HG03196 (cell line): Measurements from ENCODE around the gene WDFY4.

Experiments used
- ATAC-seq: cut with Tn5 transposase; IDR thresholded peaks from one replicate; pipeline ENCODE4 v1.9.1; 2021; ENCODE audit not compliant: unreplicated experiment

Gene WDFY4

DNA sequence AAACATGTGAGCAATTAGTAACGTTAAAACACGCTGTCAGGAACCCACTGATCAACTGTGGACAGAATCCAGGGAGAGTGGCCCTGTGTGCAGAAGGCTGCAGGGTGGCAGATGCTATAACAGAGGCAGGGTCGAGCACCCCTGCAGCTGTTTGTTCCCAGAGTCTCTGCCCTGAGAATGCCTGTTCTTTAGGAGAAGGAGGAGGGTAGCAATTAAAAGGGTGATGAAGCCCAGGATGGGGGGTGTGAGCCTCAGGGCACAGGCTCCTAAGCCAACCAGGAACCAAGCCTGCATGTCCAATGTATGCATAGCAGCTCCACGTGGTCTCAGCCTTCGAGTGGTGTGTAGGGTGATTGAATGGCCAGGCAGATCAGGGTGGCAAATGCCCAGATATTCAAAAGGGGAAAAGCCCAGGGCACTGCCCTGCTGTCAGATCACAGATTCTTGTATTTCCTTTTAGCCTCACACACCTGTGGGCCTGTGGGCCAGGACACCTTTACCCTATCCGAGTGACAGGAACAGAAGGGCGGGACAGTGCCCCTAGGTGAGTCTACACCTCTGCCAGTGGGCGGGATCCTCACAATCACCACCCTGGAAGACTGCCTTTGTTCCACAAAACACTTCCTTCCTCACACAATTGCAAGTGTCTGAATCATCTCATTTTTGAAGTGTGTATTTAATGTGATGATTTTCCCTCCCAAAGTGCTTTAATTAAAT, 7.3 kb downstream of the WDFY4 start:
- no peak for ATAC-seq

DNA sequence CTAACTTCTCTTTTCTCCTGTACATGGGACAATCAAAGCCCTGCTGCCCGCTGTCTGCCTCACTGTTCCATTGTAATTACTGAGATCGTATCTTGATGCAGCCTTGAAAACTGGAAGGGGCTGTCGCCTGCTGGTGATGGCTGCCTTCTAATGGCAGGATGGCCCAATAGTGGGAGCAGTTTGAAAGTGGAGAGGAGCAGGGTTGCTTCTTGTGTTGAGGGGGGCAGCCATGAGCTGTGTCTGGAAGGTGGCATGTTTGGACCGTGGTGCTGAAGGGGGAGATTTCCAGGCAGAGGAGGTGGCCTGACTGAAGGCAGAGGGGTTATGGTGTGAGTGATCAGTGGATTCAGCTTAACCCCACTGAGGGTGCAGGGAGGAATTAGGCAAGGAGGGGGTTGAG, 8.1 kb downstream of the WDFY4 start:
- no peak for ATAC-seq

DNA sequence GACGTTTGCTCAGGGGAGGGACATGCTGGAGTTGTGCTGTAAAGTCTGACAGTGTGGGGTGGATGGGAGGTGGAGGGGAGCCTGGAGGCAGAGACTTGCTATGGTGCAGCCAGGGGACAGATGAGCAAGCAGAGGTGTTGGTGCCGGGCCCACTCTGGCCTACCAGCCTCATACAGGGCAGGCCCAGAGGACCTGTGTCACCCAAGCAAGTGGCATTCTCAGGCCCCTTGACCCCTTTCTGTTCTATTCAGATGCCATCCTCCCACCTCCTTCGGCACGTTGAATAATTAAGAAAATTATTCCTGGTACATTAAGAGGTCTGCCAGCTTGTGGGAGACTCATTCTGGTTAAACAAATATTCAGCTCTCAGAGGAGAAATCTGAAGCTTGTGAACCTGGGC, 8.5 kb downstream of the WDFY4 start:
- no peak for ATAC-seq

DNA sequence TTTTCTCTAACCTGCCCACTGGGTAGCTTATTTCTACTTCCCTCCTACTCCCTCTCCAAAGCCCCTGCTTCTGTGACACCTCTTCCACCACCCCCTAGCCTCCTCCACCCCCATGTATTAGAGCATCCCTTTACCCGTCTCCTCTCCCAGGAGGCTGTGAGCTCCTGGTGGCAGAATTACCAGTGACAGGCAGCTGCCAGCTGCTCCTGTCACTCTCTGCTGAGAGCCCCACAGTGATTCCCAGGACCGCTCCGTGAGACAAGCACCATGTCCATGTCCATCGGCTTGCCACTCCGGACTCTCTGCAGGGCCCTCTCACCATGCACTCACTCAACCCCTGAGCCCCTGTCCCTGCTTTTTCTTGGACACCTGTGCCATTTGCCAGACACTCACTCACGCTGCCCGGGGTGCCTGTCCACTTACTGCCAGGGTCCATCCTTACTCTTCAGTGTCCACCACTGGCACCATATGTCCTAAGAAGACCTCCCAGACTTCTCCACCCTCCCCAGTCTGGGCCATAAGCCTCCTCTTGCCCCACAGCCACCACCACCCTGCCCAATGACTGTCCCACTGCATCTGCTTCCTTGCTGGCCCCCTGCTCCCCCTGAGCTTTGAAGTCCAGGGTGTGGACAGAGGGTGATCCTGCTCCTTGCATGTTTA, 9.8 kb downstream of the WDFY4 start:
- no peak for ATAC-seq

DNA sequence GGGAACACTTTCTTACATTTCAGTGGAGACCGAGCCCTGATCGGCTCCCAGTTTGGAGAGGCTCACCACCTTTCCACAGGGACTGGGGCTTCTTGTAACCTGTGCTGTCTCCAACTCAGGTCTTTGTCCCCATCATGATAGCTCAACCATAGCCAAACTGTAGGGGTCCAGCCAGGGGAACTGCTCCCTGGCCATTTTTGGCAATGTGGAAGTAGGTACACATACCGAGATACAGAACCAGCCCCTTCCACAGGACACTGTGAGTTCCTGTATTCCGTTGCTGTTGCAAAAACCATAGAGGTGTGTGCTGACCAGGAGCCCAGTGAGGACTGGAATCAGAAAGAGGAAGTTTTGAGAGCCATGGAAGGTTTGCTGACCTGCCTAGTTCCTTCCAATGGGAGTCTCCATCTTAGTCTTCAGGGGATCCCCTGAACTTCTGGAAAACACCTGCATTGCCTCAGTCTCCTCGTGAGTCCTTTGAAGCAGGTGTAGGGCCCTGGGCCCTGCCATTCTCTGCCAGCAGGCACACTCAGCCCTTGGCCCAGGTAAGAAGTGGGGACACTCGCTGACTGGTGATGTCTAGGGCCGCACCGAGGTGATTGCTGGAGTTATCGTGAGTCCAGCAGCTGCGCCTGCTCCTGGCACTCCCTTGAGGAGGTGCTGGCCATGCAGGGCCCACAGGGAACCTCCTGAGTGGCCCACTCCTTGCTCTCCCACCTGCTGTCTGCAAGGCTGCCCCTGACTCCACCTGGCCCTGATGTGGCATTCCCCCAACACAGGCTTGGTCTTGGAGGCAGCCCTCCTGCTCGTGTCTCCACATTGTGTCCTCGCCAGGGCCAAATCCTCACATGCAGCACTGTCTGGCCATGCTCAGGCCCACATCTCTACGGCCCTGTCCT, 11.2 kb downstream of the WDFY4 start:
- ATAC-seq = no peak

DNA sequence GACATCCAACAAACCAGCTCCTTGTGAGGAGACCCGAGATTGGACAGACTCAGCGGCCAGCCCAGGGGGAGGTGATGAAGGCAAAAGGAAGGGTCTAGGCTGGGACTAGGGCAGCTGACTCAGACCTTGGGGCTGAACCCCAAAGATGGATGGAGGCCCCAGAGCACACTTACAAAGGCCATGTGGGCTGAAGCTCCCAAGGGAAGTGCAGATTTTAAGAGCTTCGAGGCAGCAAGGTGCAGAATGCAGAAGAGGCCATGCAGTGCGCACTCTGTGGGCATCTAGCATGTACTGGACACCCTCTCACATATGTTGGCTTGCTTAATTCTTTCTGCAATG, 11.8 kb downstream of the WDFY4 start:
- no peak for ATAC-seq

DNA sequence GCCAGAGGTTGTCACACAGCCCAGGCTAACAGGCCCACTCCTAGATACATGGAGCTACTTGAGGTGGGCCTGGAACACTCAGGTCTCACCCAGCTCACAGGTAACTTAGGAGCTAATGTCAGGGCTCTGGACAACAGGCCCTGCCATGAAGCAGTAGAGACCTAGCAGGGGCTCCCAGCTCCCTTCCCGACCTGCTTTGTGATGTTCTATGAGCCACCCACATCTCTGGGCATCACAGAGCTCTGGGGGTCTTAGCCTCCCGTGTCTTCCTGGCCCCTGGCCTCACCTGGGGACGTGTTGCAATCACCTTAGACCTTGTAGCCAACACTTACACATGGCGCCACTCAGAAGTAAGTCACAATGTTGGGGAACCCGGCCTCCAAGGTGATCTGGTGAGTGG, 12.4 kb downstream of the WDFY4 start:
- ATAC-seq = no peak

DNA sequence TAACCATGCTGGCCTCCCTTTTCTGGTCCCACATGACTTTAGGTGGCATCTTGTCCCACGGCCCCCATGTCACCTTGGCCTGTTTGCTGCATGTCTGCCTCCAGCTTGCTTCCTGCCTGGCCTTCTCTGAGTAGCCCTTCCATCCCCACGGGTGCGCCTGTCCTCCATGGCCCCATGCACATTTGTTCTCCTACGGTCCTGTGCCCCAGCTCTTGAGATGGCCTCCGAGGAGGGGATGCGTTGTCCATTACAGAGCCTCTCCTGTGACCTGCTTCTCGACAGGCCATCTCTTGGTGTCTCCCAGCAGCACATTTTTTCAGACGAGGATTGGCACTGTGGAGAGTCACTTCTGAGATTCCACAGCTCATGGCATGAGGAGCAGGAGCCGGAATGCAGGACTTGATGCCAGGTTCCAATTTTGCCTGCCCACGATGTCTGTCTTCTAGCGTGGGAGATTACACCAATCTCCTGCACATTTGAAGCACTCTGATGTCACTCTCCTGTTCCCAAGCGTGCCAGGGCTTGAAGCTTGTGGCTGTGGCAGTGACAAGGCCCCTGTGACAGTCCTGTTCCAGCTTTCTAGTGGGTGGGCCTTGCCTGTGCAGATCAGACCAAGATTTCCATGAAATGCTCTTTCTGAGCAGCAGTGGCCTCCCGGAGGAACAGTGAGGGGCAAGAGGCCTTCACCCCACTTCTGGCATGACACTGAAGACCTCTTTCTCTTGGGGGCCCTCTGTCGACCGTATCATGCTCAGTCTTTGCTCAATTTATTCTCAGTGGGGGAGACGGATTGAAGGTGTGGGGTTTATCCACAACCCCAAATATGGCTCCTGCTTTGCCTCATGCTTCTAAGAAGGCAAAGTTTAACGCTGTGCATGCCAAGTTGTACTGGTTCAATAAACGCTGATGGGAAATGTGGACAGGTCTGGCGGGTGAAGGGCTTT, 13.4 kb downstream of the WDFY4 start:
- ATAC-seq = no peak

DNA sequence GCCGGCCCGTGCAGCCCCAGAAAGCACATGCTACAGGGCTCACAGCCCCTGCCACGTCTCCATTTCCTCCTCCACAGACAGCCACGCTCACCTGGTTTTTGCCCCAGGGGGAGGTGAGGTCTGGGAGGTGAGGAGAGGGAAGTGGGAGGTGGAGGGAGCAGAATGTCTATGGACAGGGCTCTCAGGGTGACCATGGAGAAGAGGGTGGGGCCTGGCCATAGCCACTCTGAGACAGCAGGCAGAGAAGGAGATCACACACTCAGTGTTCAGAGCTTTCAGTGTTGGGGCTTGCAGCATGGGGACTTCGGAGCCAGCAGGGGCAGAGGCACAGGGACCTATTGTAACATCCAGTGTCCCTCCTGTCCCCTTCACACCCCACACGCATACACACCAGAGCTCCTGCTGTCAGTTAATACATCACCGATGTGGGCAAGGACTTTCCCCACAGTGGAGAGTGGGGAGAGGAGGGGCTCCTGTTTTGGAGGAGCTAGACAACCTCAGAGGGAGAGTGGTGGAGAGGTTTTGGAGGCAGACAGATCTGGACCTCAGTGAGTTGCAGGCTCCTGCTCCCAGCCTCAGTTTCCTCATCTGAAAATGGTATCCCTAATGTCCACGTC, 14.4 kb downstream of the WDFY4 start:
- ATAC-seq = no peak

DNA sequence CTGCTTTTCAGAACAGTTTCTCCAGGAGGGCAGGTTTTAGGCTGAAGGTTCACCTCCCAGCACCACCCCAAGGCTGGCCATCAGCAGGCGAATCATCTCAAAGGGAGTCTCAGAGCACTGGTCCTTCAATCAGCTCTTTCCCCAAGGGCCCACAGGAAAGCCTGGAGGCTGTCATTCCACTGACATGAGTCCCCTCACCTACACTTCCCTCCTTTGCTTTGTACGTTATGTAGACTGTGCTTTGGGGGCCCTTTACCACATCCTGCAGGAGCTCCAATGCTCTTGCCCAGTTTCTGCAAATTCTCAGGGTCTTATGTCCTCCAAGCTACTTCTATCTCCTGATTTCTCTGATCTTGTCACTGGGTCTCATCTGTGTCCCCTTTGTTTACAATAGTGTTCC, 15.4 kb downstream of the WDFY4 start:
- no peak for ATAC-seq

DNA sequence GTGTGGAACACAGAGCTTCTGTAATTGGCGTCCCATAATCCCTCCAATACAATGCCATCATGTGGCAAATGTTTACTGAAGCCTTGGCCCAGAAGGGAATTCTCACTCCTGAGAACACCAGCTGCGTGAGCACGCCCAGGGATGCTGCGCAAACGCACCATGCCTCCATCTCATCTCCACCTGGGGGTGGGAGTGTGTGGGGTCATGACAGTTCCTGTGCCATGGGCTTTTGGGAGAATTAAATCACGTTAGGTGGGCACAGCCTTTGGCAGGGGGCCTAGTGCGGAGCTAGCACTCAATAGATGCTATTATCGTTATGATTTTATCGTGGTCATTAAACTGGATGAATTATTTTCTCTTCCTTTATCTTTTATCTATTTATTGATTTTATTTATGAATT, 15.8 kb downstream of the WDFY4 start:
- ATAC-seq = no peak

DNA sequence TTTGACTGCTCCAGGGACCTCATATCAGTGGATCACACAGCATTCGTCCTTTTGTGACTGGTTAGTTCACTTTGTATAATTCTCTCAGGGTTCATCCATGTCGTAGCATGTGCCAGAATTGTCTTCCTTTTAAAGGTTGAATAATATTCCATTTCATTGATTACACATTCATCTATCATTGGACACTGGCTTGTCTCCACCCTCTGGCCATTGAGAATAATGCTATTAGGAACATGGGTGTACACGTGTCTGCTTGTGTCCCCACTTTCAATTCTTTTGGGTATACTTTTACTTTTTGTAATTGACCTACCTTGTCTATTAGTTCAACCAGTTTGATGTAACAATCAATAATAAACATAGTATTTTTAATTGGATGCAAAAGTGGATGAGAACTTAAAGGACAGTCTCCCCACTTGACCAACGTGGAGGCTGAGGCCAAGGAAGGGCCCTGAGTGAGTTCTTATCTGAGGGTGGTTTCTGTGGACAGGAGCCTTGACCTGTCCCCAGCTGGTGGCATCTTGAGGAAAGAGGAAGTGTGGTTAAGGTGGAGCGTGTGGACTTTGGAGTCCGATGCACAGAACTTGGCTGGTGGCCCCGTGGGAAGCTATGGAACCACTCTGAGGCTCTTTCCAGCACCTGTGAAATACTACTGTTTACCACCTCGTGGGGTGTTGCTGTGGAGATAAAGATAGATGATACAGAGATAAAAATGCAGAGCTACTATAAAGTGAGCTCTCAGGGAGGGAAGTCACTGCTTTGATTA, 16.6 kb downstream of the WDFY4 start:
- no peak for ATAC-seq

DNA sequence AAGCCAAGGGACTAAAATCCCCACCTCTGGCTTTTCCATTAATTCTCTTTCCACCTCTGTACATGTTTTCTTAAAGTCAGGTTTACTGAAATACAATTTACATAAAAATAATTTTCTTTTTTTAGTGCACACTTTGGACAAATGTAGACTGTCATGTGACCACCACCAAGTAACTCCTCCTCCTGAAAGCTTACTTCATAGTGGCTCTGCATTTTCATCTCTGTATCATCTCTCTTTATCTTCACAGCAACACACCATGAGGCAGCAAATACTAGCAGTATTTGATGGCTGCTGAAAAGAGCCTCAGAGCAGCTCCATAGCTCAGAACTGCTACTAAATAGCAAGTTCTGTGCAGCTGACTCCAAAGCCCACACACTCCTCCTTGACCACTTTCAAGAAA, 17.3 kb downstream of the WDFY4 start:
- ATAC-seq = no peak

DNA sequence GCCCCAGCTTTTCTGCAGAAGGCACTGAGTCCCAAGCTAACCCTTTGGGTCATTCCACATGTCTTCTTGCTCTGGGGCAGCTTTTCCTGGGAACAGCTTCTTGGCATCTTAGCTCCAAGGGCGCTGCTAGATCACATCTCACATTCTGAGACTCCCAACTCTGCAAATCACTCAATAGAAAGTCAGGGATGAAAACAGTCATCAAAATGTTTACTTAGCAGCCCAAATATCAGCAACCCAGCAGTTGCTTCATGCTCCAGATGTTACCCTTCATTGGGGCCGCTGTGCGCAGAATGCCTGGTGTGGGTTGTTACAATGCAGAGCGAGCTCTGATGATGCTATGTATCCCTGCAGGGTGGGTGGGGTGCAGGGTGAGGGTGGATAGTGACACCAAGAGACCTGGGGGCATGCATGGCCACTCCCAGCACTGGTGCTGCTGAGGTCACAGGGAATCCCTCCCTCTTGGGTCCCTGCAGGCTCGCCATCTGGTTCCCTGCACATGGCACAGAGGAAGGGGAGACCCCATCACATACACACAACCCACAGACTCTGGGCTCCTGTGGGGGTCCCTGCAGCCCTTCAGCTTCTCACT, 19.0 kb downstream of the WDFY4 start:
- no peak for ATAC-seq

DNA sequence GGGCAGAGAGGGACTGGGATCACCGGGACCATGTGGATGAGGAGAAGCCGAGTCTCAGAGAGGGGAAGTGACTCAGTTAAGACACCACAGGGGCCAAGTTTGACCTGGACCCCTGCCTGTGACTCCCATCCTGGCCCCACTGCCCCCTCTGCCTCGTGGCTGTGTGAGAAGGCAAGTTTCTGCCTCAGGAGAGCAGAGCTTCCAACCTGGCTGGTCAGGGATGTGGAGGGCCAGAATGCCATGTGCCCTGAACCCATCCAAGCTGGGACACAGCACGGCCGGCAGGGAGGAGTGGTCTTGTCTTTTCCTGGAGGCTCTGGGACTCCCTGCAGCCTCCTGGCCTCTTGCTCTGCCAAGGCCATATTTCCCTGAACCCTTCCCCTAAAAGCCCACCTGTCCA, 19.5 kb downstream of the WDFY4 start:
- no peak for ATAC-seq

DNA sequence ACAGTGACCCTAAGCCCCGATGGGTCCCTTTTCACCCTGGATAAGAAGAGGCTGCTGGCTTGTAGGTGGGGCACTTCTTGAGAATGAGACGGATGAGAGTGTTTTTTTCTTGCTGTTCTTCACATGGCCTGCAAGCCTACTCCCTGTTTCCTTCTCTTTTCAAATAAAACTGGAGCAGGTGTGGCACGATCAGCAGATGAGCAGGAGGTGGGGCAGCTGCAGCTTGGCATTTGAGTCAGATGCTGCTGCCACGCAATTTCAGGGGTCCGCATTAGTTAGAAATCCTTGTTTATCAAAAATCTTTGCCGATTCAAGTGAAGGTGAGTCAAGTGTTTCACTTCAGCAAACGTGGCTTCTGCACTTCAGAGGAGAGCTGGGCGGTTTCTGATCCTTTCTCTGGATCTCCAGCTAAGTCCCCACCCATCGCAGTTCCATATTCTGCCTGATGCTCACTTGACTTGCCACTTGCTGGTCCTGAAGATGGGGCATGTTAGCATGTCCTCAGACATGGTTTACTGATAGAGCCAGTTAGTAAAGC, 20.8 kb downstream of the WDFY4 start:
- no peak for ATAC-seq

DNA sequence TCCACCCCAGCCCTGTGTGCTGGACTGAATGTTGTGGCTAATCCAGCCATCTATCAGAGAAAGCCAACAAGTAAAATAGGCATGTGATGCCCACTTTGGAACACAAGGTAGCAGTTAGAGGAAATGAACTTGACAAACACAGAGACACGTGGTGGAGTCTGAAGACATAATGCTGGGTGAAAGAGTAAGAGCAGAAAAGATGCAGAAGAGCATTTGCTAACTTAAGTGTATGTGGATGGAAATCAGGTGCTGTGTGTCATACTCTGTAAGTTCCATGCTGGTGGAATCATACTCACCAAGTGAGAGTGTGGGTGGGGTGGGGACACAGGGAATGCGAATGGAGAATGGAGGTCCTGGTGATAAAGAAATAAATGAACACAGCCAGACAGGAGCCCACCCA, 22.8 kb downstream of the WDFY4 start:
- no peak for ATAC-seq

DNA sequence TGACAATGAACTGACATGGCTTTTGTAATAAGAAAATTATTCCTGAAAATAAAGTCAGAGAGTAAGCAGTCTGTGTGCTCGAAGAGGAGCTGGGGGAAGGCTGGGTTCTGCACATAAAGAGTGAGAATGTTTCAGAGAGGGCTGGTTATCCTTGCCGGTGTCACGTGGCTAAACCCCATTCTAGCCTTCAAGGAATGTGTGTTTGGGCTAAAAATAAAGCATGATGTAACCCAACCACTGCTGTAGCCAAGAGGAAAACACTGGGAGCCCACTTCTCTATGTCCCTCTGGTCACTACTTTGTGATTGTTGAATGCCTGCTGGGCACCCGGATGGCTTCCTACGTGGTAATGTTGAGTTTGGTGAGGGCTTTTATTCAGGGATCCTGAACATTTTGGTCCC, 23.5 kb downstream of the WDFY4 start:
- ATAC-seq = no peak

DNA sequence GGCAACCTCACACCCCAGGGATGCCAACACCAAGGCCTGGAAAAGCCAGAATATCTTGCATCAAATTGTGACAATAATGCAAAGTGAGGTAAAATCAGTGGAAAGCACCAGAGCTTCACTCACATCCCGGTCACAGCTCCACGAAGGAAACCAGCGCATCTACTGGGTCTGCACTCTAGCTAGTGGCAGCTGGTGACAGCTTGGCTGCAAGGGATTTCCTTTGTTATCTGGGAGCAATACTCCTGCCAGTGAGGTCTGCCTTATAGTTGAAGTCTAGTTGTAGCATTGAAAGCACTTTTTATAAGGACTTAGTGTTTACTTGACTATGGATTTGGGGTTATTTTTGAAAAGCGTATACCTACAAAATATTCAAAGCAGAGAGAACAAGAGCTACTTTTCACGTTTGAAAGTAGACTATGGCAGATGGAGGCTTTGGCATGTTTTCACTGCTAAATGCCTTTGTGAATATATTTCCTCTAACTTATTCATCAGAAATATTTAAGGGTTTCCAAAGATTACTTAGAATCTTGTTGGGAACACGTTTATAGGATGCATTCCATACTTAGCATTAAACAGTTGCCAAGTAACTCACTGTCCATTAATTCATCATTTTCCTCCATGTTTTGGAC, 26.1 kb downstream of the WDFY4 start:
- ATAC-seq = no peak
